ENCODE data around the gene MAP3K10. TPM values are rescaled to one million over a fixed set of nuclear protein-coding genes. Genes with fewer than 3 reads are reported as not detected.

Gene MAP3K10
- total RNA-seq, 2 donors from 2014 or later: 15.8 to 25.7 TPM

GRCh38 chr19:40225440-40226305 lies 34.4 kb downstream of the MAP3K10 start:
- no peaks in the 10 kb centered on the region for H3K36me3 ChIP-seq (replicated peaks in 1 of 2; ENCODE audit: insufficient read depth in 1 of 2, low read depth in 2 of 2)
- H3K9me3 ChIP-seq: no peaks in the 10 kb centered on the region
- H3K4me1 ChIP-seq: peaks cover 16% of the 10 kb centered on the region
- WGBS, 2 donors: 26 to 29% methylated on average over 21 of the region's 21 CpGs
- intact Hi-C loops (cut with DNase I): no loop called here
- peaks cover 0 to 31% of the 10 kb centered on the region in 2 donors for H3K27me3 ChIP-seq
- no peak overlapping the region for H3K4me3 ChIP-seq
- DNase-seq (no peak), ATAC-seq (no peak)
- TF ChIP-seq CTCF (IDR thresholded peaks at IDR 0.05) (no peak), POLR2A (IDR thresholded peaks at IDR 0.05) (no peak)
- no peak overlapping the region for H3K27ac ChIP-seq

GRCh38 chr19:40228346-40228745 lies 37.1 kb downstream of the MAP3K10 start:
- DNase-seq: no peak
- TF ChIP-seq POLR2A (IDR thresholded peaks at IDR 0.05) (no peak), CTCF (IDR thresholded peaks at IDR 0.05) (no peak)

DNA sequence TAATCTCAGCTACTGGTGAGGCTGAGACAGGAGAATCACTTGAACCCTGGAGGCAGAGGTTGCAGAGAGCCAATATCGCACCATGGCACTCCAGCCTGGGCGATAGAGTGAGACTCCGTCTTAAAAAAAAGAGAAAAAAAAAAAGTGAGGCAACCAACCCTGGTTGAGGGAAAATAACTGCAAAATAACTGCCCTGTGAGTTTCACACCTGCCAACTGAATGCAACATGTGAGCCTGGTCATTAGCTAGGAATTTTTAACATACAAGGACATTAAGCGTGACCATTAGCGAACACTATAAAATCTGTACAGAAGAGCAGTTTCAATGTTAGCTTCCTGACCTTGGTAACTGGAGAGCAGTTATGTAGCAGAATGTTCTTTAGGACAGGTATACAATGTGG lies 37.6 kb downstream of the MAP3K10 start:
- no peak for TF ChIP-seq CTCF (IDR thresholded peaks at IDR 0.05)
- no peak for TF ChIP-seq POLR2A (IDR thresholded peaks at IDR 0.05)
- ATAC-seq (no peak), DNase-seq (no peak)
- intact Hi-C loops (cut with DNase I): no loop called here
- 33 to 38% methylated on average over 5 of the region's 5 CpGs for WGBS, 2 donors
- peaks cover 0 to 20% of the 10 kb centered on the region in 2 donors for H3K27me3 ChIP-seq
- no peak overlapping the region for H3K4me3 ChIP-seq
- H3K27ac ChIP-seq: no peak overlapping the region
- H3K4me1 ChIP-seq: peaks cover 10% of the 10 kb centered on the region
- no peaks in the 10 kb centered on the region for H3K36me3 ChIP-seq (replicated peaks in 1 of 2; ENCODE audit: insufficient read depth in 1 of 2, low read depth in 2 of 2)
- H3K9me3 ChIP-seq: no peaks in the 10 kb centered on the region

More at GRCh38 chr19:40228346-40228745, 37.1 kb downstream of the MAP3K10 start:
- no peak for ATAC-seq
- H3K27me3 ChIP-seq: peaks cover 0 to 22% of the 10 kb centered on the region in 2 donors
- H3K4me3 ChIP-seq: no peak overlapping the region
- 49 to 53% methylated on average over 10 of the region's 10 CpGs for WGBS, 2 donors
- H3K9me3 ChIP-seq: no peaks in the 10 kb centered on the region
- no peak overlapping the region for H3K27ac ChIP-seq
- no peaks in the 10 kb centered on the region for H3K36me3 ChIP-seq (replicated peaks in 1 of 2; ENCODE audit: insufficient read depth in 1 of 2, low read depth in 2 of 2)
- H3K4me1 ChIP-seq: peaks cover 11% of the 10 kb centered on the region
- intact Hi-C loops (cut with DNase I): no loop called here

DNA sequence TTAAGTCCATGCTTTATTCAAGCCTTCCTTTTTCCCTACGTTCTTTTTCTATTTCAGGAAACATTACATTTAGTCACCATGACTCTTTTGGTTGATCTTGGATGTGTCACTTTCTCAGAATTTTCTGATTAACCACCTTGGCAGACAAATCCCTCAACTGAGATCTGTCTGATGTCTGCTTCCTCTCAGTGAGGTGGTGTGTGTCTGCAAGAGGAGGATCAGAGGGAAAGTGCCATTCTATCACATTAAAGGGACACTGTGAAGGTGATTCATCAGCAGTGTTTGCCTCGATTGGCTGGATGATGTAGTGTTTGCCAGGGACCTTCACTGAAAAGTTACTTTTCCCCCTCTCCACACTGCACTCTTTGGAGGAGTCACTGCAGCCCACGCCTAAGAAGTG lies 38.3 kb downstream of the MAP3K10 start:
- Histone ChIP-seq H3K36me3 (replicated peaks in 1 of 2; ENCODE audit: insufficient read depth in 1 of 2, low read depth in 2 of 2) (no peaks in the 10 kb centered on the region), H3K4me3 (no peak overlapping the region), H3K27me3 (peaks cover 0 to 16% of the 10 kb centered on the region in 2 donors), H3K27ac (no peak overlapping the region), H3K9me3 (no peaks in the 10 kb centered on the region), H3K4me1 (peaks cover 10% of the 10 kb centered on the region)
- intact Hi-C loops (cut with DNase I): no loop called here
- 35 to 36% methylated on average over 3 of the region's 3 CpGs for WGBS, 2 donors
- TF ChIP-seq CTCF (IDR thresholded peaks at IDR 0.05) (no peak), POLR2A (IDR thresholded peaks at IDR 0.05) (no peak)
- no peak for ATAC-seq
- no peak for DNase-seq

Measured in body of pancreas (tissue), 4 donors.